HG03159 (cell line): Measurements from ENCODE around the gene CCDC192.
A peak's percentile ranks its signal among the peaks of the same experiment; 100 is the strongest.

Experiments
- ATAC-seq: cut with Tn5 transposase; IDR thresholded peaks from one replicate; pipeline ENCODE4 v1.9.1; 2021; ENCODE audit warnings: mild to moderate bottlenecking, moderate library complexity; ENCODE audit not compliant: unreplicated experiment

CCDC192 gene

DNA sequence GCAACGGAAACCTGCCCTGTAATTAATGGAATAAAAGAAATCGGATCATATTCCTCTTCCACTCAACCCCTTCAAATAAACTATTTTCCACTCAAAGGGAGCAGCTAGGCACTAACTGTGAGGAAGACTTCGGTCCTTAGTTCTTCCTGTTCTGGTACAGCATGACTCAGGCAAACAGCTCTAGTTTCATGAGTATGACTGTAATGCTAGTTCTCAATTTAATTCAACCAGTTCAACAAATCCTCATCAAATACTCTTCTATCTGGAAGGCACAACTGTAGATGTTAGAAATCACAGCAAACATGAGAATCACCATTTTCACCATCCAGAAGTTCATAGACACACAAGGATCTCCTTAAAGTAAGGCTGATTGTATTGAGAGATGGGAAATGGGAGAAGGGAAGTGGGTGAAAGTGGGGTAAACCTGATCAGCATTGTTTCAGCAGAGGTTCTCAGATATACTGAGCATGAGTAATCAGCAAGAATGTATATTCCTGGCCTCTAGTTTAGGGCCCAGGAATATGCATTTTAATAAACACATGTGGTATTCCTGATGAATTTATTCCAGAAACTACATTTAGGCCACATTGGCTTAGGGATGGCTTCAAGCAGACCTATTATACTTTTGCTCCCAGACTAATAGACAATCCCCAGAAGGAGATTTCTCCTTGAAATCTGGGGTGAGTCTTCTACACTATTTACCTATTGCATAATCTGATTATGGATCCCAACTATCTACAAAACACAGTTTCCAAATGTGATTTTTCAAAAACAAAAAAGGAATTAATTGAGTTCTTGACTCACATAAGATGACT, 239.3 kb downstream of the CCDC192 start:
- no peak for ATAC-seq

DNA sequence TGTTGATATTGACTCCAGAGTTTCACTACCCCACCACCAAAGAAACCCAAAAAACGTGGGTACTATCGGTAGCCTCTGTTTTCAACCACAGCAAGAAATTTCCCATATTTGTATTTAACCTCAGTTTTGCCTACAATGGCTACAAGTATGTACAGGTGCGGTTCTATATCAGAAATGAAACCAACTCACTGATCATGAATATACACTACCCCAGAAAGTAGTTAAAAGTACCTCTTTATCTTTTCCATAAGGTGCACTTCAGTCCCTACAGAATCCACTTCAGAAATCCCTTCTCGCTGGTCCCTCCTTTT, 239.8 kb downstream of the CCDC192 start:
- peak; percentile 81 for ATAC-seq

DNA sequence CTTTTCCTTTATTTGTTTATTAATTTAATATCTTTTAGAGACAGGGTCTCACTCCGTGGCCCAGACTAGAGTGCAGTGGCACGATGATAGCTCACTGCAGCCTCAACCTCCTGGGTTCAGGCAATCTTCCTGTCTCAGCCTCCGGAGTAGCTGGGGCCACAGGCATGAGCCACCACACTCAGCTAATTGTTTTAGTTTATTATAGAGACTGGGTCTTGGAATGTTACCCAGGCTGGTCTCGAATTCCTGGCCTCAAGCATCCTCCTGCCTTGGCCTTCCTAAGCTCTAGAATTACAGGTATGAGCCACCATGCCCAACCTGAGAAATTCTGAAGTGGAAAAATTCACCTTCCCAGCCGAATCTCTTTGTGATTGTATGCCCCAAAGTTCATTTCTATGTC, 240.9 kb downstream of the CCDC192 start:
- ATAC-seq: no peak

DNA sequence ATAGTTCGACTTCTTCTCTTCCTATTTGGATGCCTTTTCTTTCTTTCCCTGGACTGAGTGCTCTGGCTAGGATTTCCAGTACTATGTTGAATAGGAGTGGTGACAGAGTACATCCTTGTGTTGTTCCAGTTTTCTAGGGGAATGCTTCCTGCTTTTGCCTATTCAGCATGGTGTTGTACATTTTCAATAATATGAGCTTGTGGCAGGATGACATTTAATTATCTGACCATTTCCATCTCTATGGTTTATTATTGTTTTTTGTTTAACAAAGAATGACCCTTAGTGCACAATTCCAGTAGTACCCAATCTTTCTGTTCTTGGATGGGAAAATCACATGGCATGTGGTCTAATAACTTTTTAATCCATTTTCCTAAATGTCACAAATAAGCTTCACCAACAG, 244.8 kb downstream of the CCDC192 start:
- no peak for ATAC-seq

DNA sequence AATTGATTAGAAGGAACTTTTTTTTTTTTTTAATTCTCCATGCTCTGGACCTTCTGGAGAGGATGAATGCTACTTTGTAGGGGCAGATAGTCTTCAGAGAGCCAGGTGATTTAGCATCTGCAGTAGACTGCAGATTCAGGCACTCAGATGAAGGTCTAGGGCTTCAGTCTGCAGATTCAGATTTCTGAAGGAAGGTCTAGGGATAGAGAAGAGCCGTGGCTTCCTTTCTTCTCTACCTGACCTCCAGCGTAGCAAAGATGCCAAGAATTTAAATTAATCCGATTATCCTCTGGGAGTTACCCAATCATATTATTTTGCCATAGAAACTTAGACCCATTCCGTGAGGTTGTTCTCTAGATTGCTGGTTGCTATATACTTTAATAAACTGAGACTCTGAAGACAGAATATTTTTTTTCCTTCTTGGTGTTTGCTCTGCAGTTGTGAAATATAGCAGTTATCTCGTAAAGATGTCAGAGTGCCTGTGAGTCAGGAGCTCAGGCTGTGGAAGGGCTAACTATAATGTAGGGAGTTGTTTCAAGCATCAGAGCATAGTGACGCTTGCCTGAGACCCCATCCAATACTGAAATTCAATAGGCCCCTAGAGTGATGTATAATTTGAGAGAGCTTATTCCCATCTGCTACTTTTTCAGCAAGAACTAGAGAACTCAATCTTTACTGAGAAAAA, 247.7 kb downstream of the CCDC192 start:
- ATAC-seq: no peak

DNA sequence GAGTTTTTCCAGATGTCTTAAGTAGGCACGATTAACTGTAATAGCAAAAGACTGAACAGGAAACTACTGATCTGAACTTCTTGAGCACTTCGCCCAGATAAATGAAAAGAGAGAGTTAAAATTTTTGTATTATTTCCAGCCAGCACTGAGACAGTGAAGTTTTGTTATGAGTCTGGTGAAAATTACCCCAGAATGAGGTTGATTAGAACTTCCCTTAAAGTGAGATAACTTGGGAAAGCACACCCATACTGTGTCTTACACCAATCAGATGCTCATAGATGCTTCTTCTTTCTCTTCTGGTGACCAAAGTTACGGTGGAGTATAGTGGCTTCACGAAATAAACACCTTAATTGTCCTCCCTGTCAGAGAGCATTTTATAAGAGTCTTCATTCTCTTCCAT, 248.6 kb downstream of the CCDC192 start:
- ATAC-seq: no peak

DNA sequence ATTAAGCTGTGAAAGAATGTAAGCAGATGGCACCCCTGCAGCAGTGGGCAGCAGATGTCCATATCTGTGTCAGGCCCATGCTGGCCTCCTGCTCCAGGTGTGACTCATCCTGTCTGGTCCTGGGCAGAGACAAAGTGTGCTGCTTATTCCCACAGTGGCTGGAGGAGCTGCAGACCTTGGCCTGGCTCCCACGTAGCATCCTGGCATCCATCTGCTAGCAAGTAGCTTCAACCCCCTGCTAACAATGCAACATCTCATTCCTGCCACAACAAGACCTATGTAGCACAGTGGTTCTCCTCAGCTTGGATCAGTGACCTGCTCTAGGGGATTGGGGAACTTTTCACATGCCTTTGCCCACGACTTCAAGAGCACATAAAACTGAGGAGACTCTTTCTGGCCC, 254.0 kb downstream of the CCDC192 start:
- no peak for ATAC-seq

DNA sequence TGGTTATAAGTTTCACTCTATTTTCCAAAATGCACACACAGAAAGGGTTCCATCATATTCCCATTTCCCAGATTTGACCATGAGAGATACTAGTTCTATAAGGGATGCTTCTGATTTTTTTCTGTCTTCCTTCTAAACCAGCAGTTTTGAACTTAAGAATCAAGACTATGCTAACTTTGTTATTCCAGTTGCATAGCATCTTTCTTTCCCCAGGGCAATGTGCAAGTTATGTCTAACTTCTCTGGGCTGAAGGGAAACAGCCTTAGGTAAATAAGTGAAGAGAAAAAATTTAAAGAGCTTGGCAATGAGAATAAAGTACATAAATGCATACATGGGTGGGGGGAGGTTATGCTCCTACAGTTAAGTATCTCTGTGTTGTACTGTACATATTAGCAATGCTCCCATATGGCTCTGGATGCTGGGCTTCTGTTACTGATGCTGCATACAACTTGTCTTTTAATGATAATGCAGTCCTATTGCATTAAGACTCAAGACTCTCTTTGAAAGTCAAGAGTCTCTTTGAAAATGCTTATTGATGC, 254.6 kb downstream of the CCDC192 start:
- ATAC-seq: no peak

DNA sequence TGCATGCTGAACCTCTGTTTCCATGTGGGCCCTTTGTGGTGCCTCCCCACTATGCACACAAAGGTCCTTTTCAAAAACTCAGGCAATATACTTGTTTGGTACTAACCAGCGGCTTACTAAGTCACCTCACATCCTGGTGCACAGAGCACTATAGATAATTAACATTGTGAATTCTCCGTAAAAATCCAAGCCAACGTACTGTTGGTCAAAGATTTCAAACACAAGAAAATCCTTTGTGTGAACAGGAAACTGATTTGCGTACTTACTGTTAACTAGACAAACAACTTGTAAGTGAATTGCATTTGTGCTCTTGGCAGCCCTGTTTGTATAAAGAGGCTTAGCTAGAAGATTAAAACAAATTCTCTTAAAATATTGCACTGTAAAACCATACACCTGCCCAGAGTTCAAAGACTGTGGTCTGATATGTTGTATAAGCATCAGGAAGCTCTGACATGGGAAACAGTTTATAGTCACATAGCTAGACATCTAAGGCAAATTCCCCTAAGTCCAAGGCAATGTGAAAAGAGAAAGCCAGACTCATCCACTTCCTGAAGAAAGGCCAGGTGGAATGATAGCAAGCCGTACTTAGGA, 255.3 kb downstream of the CCDC192 start:
- ATAC-seq: no peak

DNA sequence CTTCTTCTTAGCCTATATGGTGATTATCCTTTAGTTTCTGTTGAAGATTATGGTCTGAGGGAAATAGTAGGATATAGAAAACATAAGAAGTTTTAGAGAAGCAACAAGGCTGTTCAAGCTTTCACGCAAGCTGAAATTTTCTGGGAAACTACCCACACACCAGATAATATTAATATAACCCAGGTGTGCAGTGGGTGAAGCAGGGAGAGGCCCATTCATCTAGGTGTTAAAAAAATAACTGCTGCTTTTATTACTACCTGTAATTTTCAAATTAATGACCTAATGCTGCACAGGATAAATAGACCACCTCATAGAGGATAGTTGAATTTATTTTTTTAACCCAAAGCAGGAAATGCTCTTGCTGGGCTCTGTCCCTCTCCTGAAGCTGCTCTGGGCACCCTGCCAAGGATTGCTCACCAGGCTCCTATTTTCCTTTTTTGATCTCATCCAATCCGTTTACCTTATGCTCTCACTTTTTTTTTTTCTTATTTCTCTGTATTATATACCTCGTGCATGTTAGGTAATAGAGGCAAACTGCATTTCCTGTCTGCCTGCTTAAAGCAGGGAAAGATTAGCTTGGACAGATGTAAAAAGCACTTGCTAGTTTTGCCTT, 256.1 kb downstream of the CCDC192 start:
- no peak for ATAC-seq

DNA sequence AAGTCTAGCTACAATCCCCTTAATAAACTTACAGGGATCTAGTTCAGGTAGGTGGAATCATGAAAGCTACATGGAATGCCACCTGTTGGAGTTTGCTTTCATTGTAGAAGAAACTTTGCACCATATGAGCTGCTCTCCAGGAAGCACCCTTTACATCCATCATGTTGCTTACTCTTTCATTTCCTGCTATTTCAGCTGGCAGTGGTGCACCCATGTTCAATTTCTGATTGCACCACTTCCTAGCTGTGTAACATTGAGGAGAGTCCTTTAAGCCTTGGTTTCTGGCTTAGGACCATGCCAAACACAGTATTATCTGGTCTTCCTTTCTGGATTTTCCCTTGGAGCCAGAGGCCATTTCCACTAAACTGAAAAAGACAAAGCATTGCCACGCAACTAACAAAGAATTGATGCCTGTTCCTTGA, 257.1 kb downstream of the CCDC192 start:
- no peak for ATAC-seq

DNA sequence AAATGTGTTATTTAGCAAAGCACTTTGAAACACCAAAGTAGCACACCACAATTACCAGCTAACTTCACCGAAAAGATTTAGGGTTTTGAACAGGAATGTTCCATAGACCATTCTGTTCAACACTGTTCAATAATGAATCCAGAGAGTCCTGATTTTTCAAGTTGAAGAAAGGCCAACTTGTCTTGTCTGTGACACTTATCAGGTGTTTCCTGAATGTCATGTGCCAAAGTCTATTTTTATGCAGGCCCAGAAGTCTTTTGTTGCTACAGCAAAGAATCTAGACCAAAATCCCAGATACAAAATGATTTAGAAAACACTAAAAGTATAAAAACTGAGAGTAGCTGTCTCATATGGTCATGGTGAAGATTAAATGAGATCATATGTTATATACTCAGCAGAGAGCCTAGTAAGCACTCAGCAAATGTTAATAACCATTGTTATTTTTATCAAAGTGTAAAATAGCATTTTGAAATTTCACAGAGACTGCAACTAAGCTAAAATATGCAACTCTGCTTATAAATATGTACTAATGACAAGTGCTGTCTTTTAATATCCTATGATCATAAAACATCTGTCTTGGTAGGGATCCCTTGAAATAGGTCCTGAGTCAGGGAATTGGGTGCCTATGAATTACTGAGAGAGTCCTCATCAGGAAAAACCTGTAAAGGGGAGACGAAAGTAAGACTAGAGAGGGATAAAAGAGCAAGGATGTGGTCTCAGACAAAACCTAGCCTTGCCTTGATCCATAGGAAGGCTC, 258.0 kb downstream of the CCDC192 start:
- ATAC-seq: no peak

DNA sequence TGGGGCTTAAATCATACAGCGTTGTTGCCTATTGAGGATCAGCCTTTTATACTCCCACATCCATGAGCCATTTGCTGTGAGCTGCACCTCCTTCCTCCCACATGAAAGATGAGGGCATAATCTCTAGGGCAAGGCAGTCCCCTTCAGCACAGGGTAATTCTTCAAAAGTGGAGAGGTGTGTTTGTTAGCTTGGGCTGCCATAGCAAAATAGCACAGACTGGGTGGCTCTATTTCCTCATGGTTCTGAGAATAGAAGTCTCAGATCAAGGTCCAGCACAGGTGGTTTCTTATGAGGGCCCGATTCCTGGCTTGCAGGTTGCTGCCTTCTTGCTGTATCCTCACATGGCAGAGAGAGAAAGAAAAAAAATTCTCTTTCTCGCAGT, 258.6 kb downstream of the CCDC192 start:
- ATAC-seq: no peak

DNA sequence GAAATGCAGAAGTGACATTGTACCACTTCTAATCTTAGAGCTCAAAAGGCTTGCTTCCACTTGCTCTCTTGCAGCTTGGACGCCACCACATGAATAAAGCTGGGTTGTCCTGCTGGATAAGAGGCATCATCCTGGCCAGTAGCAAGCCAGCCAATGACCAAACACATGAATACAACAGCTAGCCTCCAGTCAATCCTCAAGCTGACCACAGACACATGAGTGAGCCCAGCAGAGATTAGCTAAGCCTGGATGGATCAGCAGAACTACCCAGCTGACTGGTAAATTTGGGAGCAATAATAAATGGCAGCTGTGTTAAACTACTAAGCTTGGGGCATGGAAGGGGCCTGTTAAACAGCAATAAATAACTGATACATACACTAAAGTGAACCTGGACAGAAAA, 259.3 kb downstream of the CCDC192 start:
- no peak for ATAC-seq

DNA sequence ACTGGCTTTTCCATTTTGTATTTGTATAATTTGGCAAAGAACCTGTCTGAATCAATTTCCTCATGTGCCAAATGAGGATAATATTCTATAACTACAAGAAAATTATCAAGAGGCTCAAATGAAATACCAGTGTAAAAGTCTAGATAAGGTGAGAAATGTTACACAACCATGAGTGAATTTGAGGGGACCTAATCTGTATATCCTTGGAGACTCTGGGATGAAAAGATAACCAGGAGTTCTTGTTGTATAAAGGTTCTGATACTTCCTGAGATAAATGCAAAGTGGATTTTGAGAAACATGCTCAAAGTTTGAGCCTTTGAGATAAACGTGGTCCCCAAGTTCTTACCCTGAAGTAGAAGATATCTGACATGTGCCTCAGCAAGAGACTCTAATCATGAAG, 260.0 kb downstream of the CCDC192 start:
- no peak for ATAC-seq

DNA sequence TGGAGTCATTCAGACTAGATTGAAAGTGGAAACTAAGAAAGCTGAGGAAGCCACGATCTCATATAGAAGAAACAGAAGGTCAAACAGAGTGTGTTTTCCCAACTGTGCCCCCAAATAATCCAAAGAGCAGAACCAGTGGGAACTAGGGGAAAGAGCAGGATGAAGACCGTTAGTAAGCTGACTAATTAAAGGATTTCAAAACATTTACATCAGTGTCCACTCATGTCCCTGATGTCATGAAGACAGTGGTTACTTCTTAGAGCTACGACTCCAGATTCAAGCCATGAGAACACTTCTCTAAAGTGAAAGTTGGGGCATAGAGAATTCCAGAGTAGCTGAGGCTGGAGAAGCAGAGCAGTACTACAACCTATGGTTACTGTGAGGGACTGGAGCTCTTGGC, 260.7 kb downstream of the CCDC192 start:
- no peak for ATAC-seq

DNA sequence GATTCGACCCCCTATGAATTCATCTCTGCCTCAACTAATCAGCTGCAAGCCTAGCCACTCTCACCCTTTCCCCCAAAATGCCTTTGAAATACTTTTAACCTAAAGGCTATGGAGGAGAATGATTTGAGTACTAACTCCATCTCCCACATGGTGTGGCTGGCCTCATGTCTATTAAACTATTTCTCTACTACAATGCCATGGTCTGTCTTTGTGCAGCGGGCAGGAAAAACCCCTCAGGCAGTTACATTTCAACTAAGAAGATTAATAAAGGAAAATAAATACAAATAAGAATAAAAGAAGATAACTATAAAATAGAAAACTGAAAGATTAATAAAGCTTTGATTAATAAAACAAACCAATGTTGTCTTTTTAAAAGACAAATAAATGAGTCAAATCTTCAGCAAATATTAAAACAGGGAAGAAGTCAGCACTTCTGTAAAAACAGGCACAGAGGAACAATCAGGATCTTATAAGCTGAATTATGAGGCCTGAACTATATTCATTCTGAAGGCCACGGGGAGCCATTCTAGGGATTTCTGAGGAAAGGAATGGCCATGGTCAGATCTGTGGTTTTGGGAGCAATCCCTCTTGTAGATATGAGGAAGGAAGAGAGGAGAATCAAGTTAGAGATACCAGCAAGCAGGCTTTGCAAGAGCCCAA, 264.3 kb downstream of the CCDC192 start:
- ATAC-seq: no peak

DNA sequence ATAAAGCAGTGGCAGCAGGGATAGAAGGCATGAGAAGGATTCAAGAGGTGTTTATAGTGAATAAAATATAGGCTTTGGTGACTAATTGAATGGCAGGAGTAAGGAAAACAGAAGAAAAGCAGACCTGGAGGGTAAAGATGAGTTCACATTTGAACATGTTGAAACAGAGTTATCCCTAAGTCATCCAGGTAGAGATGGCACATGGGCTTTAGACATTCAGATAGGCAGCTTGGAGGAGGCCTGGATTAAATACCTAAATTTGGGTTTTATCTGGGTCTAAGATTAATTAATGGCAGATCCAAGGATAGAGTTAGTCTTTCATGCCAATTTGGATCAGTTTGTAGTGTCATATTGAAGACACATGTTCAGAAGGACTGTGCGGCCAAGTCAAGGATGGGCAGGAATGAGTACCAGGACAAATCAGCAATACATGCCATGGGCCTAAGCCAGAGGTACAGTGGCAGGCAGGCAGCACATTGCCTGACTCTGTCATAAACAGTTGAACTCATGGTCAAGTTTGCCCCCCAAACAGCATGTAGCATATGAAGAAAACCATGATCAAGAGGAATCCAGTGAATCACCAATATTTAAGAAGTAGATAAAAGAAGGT, 264.9 kb downstream of the CCDC192 start:
- no peak for ATAC-seq

DNA sequence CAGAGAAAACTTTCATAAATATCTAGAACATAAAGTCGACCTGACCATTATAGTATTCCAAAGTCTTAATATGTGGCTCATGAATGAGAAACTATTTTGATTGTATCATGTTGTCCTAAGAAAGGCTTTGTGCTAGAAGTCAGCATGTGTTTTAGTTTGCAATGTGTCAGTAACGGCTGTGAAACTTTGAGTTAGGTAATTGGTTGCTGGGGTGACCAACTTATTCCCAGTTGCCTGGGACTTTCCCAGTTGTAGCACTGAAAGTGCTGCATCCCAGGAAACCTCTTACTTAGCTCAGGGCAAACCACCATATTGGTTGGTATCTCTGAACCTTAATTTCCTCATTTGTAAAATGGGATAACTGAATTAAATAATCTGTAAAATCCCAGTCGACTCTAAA, 265.8 kb downstream of the CCDC192 start:
- no peak for ATAC-seq

DNA sequence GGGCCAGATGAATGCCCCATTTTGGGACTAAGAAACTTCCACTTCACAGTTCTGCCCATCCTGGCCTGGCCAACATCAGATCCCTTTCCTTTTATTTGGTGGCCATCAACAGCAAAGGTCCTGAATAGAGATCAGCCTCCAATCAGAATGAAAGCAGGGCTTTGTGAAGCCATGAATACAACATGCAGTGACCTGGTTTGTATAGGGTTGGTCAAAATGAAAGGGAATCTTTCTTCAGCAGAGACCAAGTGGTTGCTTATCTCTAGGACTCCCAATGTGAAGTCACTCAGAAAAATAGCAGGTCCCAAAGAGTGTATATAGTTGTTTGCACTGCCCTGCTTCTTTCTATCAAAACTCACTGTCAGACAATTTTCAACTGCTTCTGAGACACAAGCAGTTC, 266.5 kb downstream of the CCDC192 start:
- no peak for ATAC-seq
